Endothelial cell of umbilical vein (primary cell): ENCODE measurements around the gene ATP13A2. TPM values are rescaled to one million over a fixed set of nuclear protein-coding genes. Genes with fewer than 3 reads are reported as not detected.

Experiments
- BruUV-seq: library from RNA; stranded (reverse); fragments of 400-500 nt; replicated peaks from 2 replicates; lab custom pipeline; 2021; lab: Mats Ljungman, UMichigan
- CTCF ChIA-PET: fragments of 300-600, 350-600 bp; sonication (Branson Sonifier 250); formaldehyde crosslinking; loops from one replicate; lab custom pipeline; 2021; ENCODE audit warnings: antibody characterized with exemption, inconsistent platforms; lab: Charles Lee
- POLR2A ChIA-PET: fragments of 300-600, 350-600 bp; sonication (Branson Sonifier 250); formaldehyde crosslinking; loops from one replicate; lab custom pipeline; 2021; ENCODE audit warnings: antibody characterized with exemption, inconsistent platforms; lab: Charles Lee
- DNase-seq: peaks from one replicate; pipeline ENCODE4 v3.0.0-alpha.2; 2011; ENCODE audit warnings: low read depth, low spot score
- FAIRE-seq: peaks from 2 replicates; lab custom pipeline; 2011; peaks lifted over from hg19 to GRCh38; lab: Jason Lieb, UNC
- H2AFZ ChIP-seq: 2 replicates; pipeline ENCODE4 v1.6.0; 2012; ENCODE audit warnings: low read depth, low read length, control low read depth, inconsistent platforms
- H3K27ac ChIP-seq: 2 replicates; pipeline ENCODE4 v1.5.1; 2011; ENCODE audit warnings: low read depth, mild to moderate bottlenecking, control low read depth, low read length, moderate library complexity; ENCODE audit not compliant: insufficient read depth
- H3K27me3 ChIP-seq, 2 experiments: 2 replicates each; pipeline versions ENCODE4 v1.6.0 to v1.6.1; 2011; ENCODE audit warnings: low read length in 2 of 2, mixed read lengths in 1 of 2; ENCODE audit not compliant: control insufficient read depth in 2 of 2, insufficient read depth in 2 of 2
- H3K36me3 ChIP-seq, 2 experiments: 2 replicates in 1 of 2; 3 replicates in 1 of 2; pipeline ENCODE4 v1.5.1; 2011; ENCODE audit warnings: low read length in 2 of 2, mild to moderate bottlenecking in 1 of 2, moderate library complexity in 1 of 2; ENCODE audit not compliant: control insufficient read depth in 2 of 2, insufficient read depth in 2 of 2; ENCODE audit errors: extremely low read depth in 1 of 2
- H3K4me1 ChIP-seq: 3 replicates; pipeline ENCODE4 v1.5.1; 2011; ENCODE audit warnings: mild to moderate bottlenecking, low read length; ENCODE audit not compliant: control insufficient read depth, insufficient read depth; ENCODE audit errors: extremely low read depth
- H3K4me2 ChIP-seq: 2 replicates; pipeline ENCODE4 v1.6.1; 2011; ENCODE audit warnings: low read length, control low read depth, mixed read lengths; ENCODE audit not compliant: insufficient read depth
- H3K4me3 ChIP-seq, 3 experiments: fragments of 200-600 bp in 1 of 3; sonication (generic), shearing (Covaris generic) in 1 of 3; replicated peaks in 1 of 3; 2 replicates each; pipeline ENCODE4 v1.5.1; 2011 to 2016; ENCODE audit warnings: control low read depth in 3 of 3, low read length in 3 of 3, mild to moderate bottlenecking in 2 of 3, inconsistent platforms in 1 of 3, low read depth in 1 of 3, moderate library complexity in 1 of 3; ENCODE audit not compliant: insufficient read depth in 1 of 3
- H3K79me2 ChIP-seq: 2 replicates; pipeline ENCODE4 v1.6.0; 2012; ENCODE audit warnings: low read length, inconsistent platforms; ENCODE audit not compliant: control insufficient read depth, insufficient read depth
- H3K9ac ChIP-seq: replicated peaks from 2 replicates; pipeline ENCODE3; 2011; ENCODE audit warnings: low read length, control low read depth; ENCODE audit not compliant: insufficient read depth; ENCODE audit errors: extremely low read depth
- H3K9me1 ChIP-seq: replicated peaks from 3 replicates; pipeline ENCODE4 v1.6.0; 2011; ENCODE audit warnings: mild to moderate bottlenecking, low read length; ENCODE audit not compliant: control insufficient read depth, insufficient read depth; ENCODE audit errors: extremely low read depth
- H3K9me3 ChIP-seq: replicated peaks from 2 replicates; pipeline ENCODE4 v1.5.1; 2012; ENCODE audit warnings: low read length, inconsistent platforms; ENCODE audit not compliant: control insufficient read depth, insufficient read depth
- H4K20me1 ChIP-seq: replicated peaks from 2 replicates; pipeline ENCODE3; 2011; ENCODE audit warnings: mild to moderate bottlenecking, low read length; ENCODE audit not compliant: control insufficient read depth, insufficient read depth; ENCODE audit errors: extremely low read depth
- CTCF ChIP-seq, 2 donors: IDR thresholded peaks; 1 replicate in 1 of 2; 2 replicates in 1 of 2; pipeline ENCODE4 v1.5.1; 2011; ENCODE audit warnings: low read length in 2 of 2, mild to moderate bottlenecking in 2 of 2, moderate library complexity in 2 of 2, control low read depth in 1 of 2, inconsistent platforms in 1 of 2, low read depth in 1 of 2; ENCODE audit not compliant: insufficient read depth in 1 of 2; ENCODE audit errors: extremely low read depth in 1 of 2
- EZH2 ChIP-seq: IDR thresholded peaks from 2 replicates; pipeline ENCODE4 v1.6.1; 2012; ENCODE audit warnings: borderline replicate concordance, low read depth, mild to moderate bottlenecking, moderate library complexity, low read length, inconsistent platforms; ENCODE audit not compliant: severe bottlenecking
- FOS ChIP-seq: IDR thresholded peaks from 2 replicates; pipeline ENCODE4 v1.6.1; 2011; ENCODE audit warnings: mild to moderate bottlenecking, low read length, moderate library complexity, borderline replicate concordance; ENCODE audit not compliant: insufficient read depth
- GATA2 ChIP-seq: IDR thresholded peaks from 2 replicates; pipeline ENCODE4 v1.7.0; 2011; ENCODE audit warnings: low read depth, mild to moderate bottlenecking, moderate library complexity, mixed read lengths, low read length; ENCODE audit not compliant: insufficient read length, insufficient read depth
- JUN ChIP-seq: IDR thresholded peaks from 2 replicates; pipeline ENCODE4 v1.6.1; 2011; ENCODE audit warnings: borderline replicate concordance, low read depth; ENCODE audit not compliant: insufficient read length, insufficient read depth
- MAX ChIP-seq: IDR thresholded peaks from 2 replicates; pipeline ENCODE4 v1.6.1; 2011; ENCODE audit not compliant: insufficient read depth, insufficient read length
- MYC ChIP-seq: IDR thresholded peaks from one replicate; pipeline ENCODE4 v1.6.1; 2011; ENCODE audit warnings: mild to moderate bottlenecking, low read depth, low read length
- POLR2A ChIP-seq: IDR thresholded peaks from 2 replicates; pipeline ENCODE4 v1.6.1; 2012; ENCODE audit warnings: low read depth, mild to moderate bottlenecking, control low read depth, low read length
- POLR2AphosphoS5 ChIP-seq: IDR thresholded peaks from 2 replicates; pipeline ENCODE4 v1.6.1; 2012; ENCODE audit warnings: low read depth, mild to moderate bottlenecking, control low read depth, low read length, moderate library complexity; ENCODE audit not compliant: insufficient read depth
- dilution Hi-C: fragments of 300-500 bp; cut with MboI; formaldehyde crosslinking; loops from one replicate; pipeline ENCODE4 v1.15.0; 2019; ENCODE audit warnings: low sequenced_read_pairs; ENCODE audit not compliant: extremely low pct_ligation_motif_present
- intact Hi-C: fragments of 100-400 bp; cut with micrococcal nuclease; formaldehyde crosslinking; loops from one replicate; pipeline ENCODE4 v1.10.0; 2022
- polyA plus RNA-seq, 4 experiments: library from polyadenylated mRNA; depleted of rRNA in 3 of 4; stranded (reverse) in 3 of 4; unstranded in 1 of 4; fragments of >200 nt; gene quantifications; 2 replicates each; pipeline versions ENCODE4 v1.2.1 to v1.2.3, GENCODE V29; 2011 to 2012; ENCODE audit warnings: missing spikeins in 1 of 4
- total RNA-seq: library from RNA; stranded (reverse); gene quantifications from 2 replicates; pipeline ENCODE4 v1.2.3, GENCODE V29; 2021

ATP13A2 gene
- total and polyA plus RNA-seq, 2 donors (not counting 3 experiments of a cell fraction or from before 2014, with no cell fraction given): 44.9 to 60.6 TPM

- Histone ChIP-seq H2AFZ (peak overlapping the region; percentile 14), H3K27me3 (no peaks in the 10 kb centered on the region), H3K79me2 (peaks cover 35% of the 10 kb centered on the region), H4K20me1 (no peaks in the 10 kb centered on the region), H3K27ac (peak overlapping the region; percentile 62), H3K9me3 (no peaks in the 10 kb centered on the region), H3K4me2 (peak overlapping the region; percentile 91), H3K9me1 (no peaks in the 10 kb centered on the region), H3K4me3 (peak overlapping the region; percentile 67 to 85 (median 83)), H3K36me3 (peaks cover 0 to 7% of the 10 kb centered on the region in 2 experiments), H3K9ac (peak overlapping the region; percentile 77), H3K4me1 (peaks cover 8% of the 10 kb centered on the region)
- DNase-seq (peak; percentile 24), FAIRE-seq (peak; percentile 43)
- no TSS peak for BruUV-seq
- no peak for TF ChIP-seq POLR2A
- no peak for TF ChIP-seq MYC
- no peak for TF ChIP-seq GATA2
- TF ChIP-seq CTCF (IDR thresholded peaks at IDR 0.05; ENCODE audit: extremely low read depth in 1 of 2, insufficient read depth in 1 of 2, low read depth in 1 of 2, low read length in 2 of 2): no peak
- no peak for TF ChIP-seq EZH2
- TF ChIP-seq POLR2AphosphoS5: no peak
- TF ChIP-seq MAX: no peak
- no peak for TF ChIP-seq JUN
- no peak for TF ChIP-seq FOS
- dilution Hi-C loops: no loop called here
- ChIA-PET CTCF (no interaction called here), POLR2A (no interaction called here)
- intact Hi-C loops: loop anchor here (5.0 to 10.0 kb wide), 2 partner anchors 141 to 382 kb away; partner anchors contain the start of gene RCC2
Observed at GRCh38 chr1:17053086-17053684, 41.5 kb upstream of the ATP13A2 start.
